H1 (cell line): ENCODE data around the gene SLC13A3. TPM values are rescaled to one million over a fixed set of nuclear protein-coding genes. Genes with fewer than 3 reads are reported as not detected.
A peak's percentile ranks its signal among the peaks of the same experiment; 100 is the strongest.

Source experiments
- CTCF ChIA-PET: fragments of 300-600 bp; sonication (Branson Sonifier 250); formaldehyde crosslinking; loops from one replicate; lab custom pipeline; 2021; ENCODE audit not compliant: partially characterized antibody; lab: Charles Lee
- POLR2A ChIA-PET: fragments of 300-600 bp; sonication (Branson Sonifier 250); formaldehyde crosslinking; loops from one replicate; lab custom pipeline; 2021; ENCODE audit warnings: inconsistent platforms; ENCODE audit not compliant: partially characterized antibody; lab: Charles Lee
- DNase-seq, 2 experiments: peaks; one replicate each; pipeline versions ENCODE4 v3.0.0 to v3.0.0-alpha.2; 2010 to 2022; ENCODE audit warnings: low spot score in 2 of 2, low read depth in 1 of 2, mixed read lengths in 1 of 2
- FAIRE-seq: peaks from 2 replicates; lab custom pipeline; 2011; peaks lifted over from hg19 to GRCh38; lab: Jason Lieb, UNC
- H2AFZ ChIP-seq: 2 replicates; pipeline ENCODE4 v1.8.1; 2012; ENCODE audit warnings: low read length, inconsistent platforms
- H2AK5ac ChIP-seq: 2 replicates; pipeline ENCODE4 v1.6.1; 2013; ENCODE audit warnings: low read depth, low read length
- H2BK120ac ChIP-seq: replicated peaks from 2 replicates; pipeline ENCODE3; 2013; ENCODE audit warnings: low read depth, low read length, inconsistent platforms
- H2BK12ac ChIP-seq: 2 replicates; pipeline ENCODE4 v1.6.1; 2013; ENCODE audit warnings: low read depth, low read length
- H2BK15ac ChIP-seq: 2 replicates; pipeline ENCODE4 v1.6.1; 2013; ENCODE audit warnings: low read length
- H2BK20ac ChIP-seq: 2 replicates; pipeline ENCODE4 v1.6.1; 2013; ENCODE audit warnings: low read length
- H2BK5ac ChIP-seq: 2 replicates; pipeline ENCODE4 v1.6.1; 2013; ENCODE audit warnings: low read depth, low read length
- H3K14ac ChIP-seq: 2 replicates; pipeline ENCODE4 v1.6.1; 2013; ENCODE audit warnings: inconsistent platforms; ENCODE audit not compliant: insufficient read length
- H3K18ac ChIP-seq: 2 replicates; pipeline ENCODE4 v1.6.1; 2013; ENCODE audit warnings: low read length; ENCODE audit errors: extremely low read depth
- H3K23ac ChIP-seq: 2 replicates; pipeline ENCODE4 v1.6.1; 2013; ENCODE audit warnings: inconsistent platforms; ENCODE audit not compliant: insufficient read length
- H3K23me2 ChIP-seq: 2 replicates; pipeline ENCODE4 v1.6.1; 2013; ENCODE audit warnings: low read depth, low read length
- H3K27ac ChIP-seq: 2 replicates; pipeline ENCODE4 v1.6.1; 2011; ENCODE audit warnings: low read depth, low read length, inconsistent platforms
- H3K27me3 ChIP-seq, 4 experiments: replicated peaks in 1 of 4; 1 replicate in 1 of 4; 2 replicates in 3 of 4; pipeline versions ENCODE4 v1.6.1 to v1.8.1; 2011 to 2013; ENCODE audit warnings: low read length in 3 of 4, mild to moderate bottlenecking in 3 of 4, inconsistent platforms in 2 of 4, mixed read lengths in 2 of 4, moderate library complexity in 1 of 4; ENCODE audit not compliant: control insufficient read depth in 3 of 4, insufficient read depth in 3 of 4; ENCODE audit errors: extremely low read depth in 1 of 4
- H3K36me3 ChIP-seq, 4 experiments: 2 replicates each; pipeline versions ENCODE4 v1.6.1 to v1.8.1; 2011 to 2013; ENCODE audit warnings: mild to moderate bottlenecking in 4 of 4, low read length in 3 of 4, moderate library complexity in 2 of 4, control low read depth in 1 of 4, inconsistent platforms in 1 of 4; ENCODE audit not compliant: insufficient read depth in 4 of 4, control insufficient read depth in 2 of 4
- H3K4ac ChIP-seq: replicated peaks from 2 replicates; pipeline ENCODE3; 2013; ENCODE audit warnings: low read length, low read depth, mixed read lengths, inconsistent platforms; ENCODE audit not compliant: insufficient read length
- H3K4me1 ChIP-seq, 4 experiments: replicated peaks in 1 of 4; 1 replicate in 1 of 4; 2 replicates in 3 of 4; pipeline versions ENCODE4 v1.6.1 to v1.8.1; 2011 to 2013; ENCODE audit warnings: low read length in 3 of 4, inconsistent platforms in 2 of 4, mixed read lengths in 1 of 4; ENCODE audit not compliant: insufficient read depth in 4 of 4, control insufficient read depth in 3 of 4
- H3K4me2 ChIP-seq, 2 experiments: 2 replicates each; pipeline versions ENCODE4 v1.6.1 to v1.8.1; 2011 to 2013; ENCODE audit warnings: low read depth in 2 of 2, low read length in 2 of 2, control low read depth in 1 of 2, inconsistent platforms in 1 of 2, mild to moderate bottlenecking in 1 of 2; ENCODE audit not compliant: insufficient read depth in 1 of 2
- H3K4me3 ChIP-seq, 4 experiments: fragments of 200-600, 300-600 bp in 1 of 4; sonication (generic), shearing (Covaris generic), sonication (Bioruptor Twin) in 1 of 4; 2 replicates each; pipeline versions ENCODE4 v1.5.1 to v1.8.1; 2011 to 2016; ENCODE audit warnings: low read length in 4 of 4, low read depth in 3 of 4, control low read depth in 2 of 4, inconsistent platforms in 2 of 4, mild to moderate bottlenecking in 2 of 4, mixed read lengths in 1 of 4, moderate library complexity in 1 of 4; ENCODE audit not compliant: insufficient read depth in 2 of 4; ENCODE audit errors: extremely low read depth in 1 of 4
- H3K56ac ChIP-seq: replicated peaks from 2 replicates; pipeline ENCODE3; 2013; ENCODE audit warnings: low read depth, mild to moderate bottlenecking, mixed read lengths, low read length, inconsistent platforms; ENCODE audit not compliant: insufficient read length
- H3K79me1 ChIP-seq: 2 replicates; pipeline ENCODE4 v1.6.1; 2013; ENCODE audit warnings: low read depth, low read length, control low read depth
- H3K79me2 ChIP-seq, 2 experiments: 2 replicates each; pipeline versions ENCODE4 v1.6.1 to v1.8.1; 2012 to 2013; ENCODE audit warnings: low read length in 2 of 2, mild to moderate bottlenecking in 2 of 2, inconsistent platforms in 1 of 2; ENCODE audit not compliant: insufficient read depth in 2 of 2, control insufficient read depth in 1 of 2
- H3K9ac ChIP-seq, 4 experiments: replicated peaks in 1 of 4; 1 replicate in 1 of 4; 2 replicates in 3 of 4; pipeline versions ENCODE4 v1.6.1 to v1.8.1; 2011 to 2013; ENCODE audit warnings: low read depth in 3 of 4, low read length in 3 of 4, control low read depth in 2 of 4, mild to moderate bottlenecking in 2 of 4, moderate library complexity in 2 of 4, inconsistent platforms in 1 of 4; ENCODE audit errors: extremely low read depth in 1 of 4
- H3K9me3 ChIP-seq, 2 experiments: 2 replicates each; pipeline versions ENCODE4 v1.6.1 to v1.8.1; 2012 to 2013; ENCODE audit warnings: mild to moderate bottlenecking in 2 of 2, moderate library complexity in 2 of 2, control low read depth in 1 of 2, inconsistent platforms in 1 of 2, low read depth in 1 of 2, low read length in 1 of 2, mixed read lengths in 1 of 2; ENCODE audit not compliant: insufficient read depth in 2 of 2
- H4K20me1 ChIP-seq, 2 experiments: replicated peaks in 1 of 2; 2 replicates each; pipeline versions ENCODE3 to v1.8.1; 2011 to 2013; ENCODE audit warnings: inconsistent platforms in 2 of 2, low read length in 2 of 2, mild to moderate bottlenecking in 1 of 2; ENCODE audit not compliant: insufficient read depth in 2 of 2, control insufficient read depth in 1 of 2
- H4K5ac ChIP-seq: 2 replicates; pipeline ENCODE4 v1.6.1; 2013; ENCODE audit warnings: low read length, low read depth, mixed read lengths, inconsistent platforms; ENCODE audit not compliant: insufficient read length
- H4K8ac ChIP-seq: 2 replicates; pipeline ENCODE4 v1.8.0; 2013; ENCODE audit warnings: mild to moderate bottlenecking, moderate library complexity, low read length, inconsistent platforms; ENCODE audit not compliant: insufficient read depth; ENCODE audit errors: extremely low read depth
- H4K91ac ChIP-seq: replicated peaks from 2 replicates; pipeline ENCODE3; 2013; ENCODE audit warnings: low read length, mixed read lengths, inconsistent platforms; ENCODE audit not compliant: insufficient read length
- CHD2 ChIP-seq: IDR thresholded peaks from 2 replicates; pipeline ENCODE4 v1.6.1; 2012; ENCODE audit warnings: low read length, improper control_type of control experiment
- HDAC2 ChIP-seq, 2 experiments: fragments of 300-600 bp in 1 of 2; sonication (generic) in 1 of 2; IDR thresholded peaks; 2 replicates each; pipeline ENCODE4 v1.6.1; 2011 to 2012; ENCODE audit warnings: low read depth in 2 of 2, low read length in 2 of 2, mild to moderate bottlenecking in 2 of 2, moderate library complexity in 2 of 2, borderline replicate concordance in 1 of 2, inconsistent platforms in 1 of 2
- POLR2AphosphoS5 ChIP-seq: IDR thresholded peaks from 2 replicates; pipeline ENCODE4 v1.6.1; 2011; ENCODE audit warnings: low read depth, low read length
- RNF2 ChIP-seq: fragments of 200-900, 300-1000 bp; sonication (generic); IDR thresholded peaks from 2 replicates; pipeline ENCODE4 v1.7.1; 2016; ENCODE audit warnings: borderline replicate concordance, low read depth, mild to moderate bottlenecking, antibody characterized with exemption, low read length; ENCODE audit not compliant: poor library complexity, severe bottlenecking; ENCODE audit errors: missing control alignments
- WGBS, 2 experiments: shearing (Covaris generic) in 1 of 2; methylation state at CpG; one replicate each; pipeline versions ENCODE4 v1.1.6 to v1.1.7; 2013 to 2015; ENCODE audit warnings: low lambda C conversion rate in 2 of 2, mixed read lengths in 2 of 2, inconsistent platforms in 1 of 2, low coverage in 1 of 2, missing lambda C conversion rate in 1 of 2; ENCODE audit not compliant: insufficient replicate concordance in 2 of 2, insufficient coverage in 1 of 2, insufficient read length in 1 of 2; ENCODE audit errors: extremely low coverage in 1 of 2, missing lambda C conversion rate in 1 of 2; 5-methylcytosine and 5-hydroxymethylcytosine counted together
- polyA plus RNA-seq, 7 experiments: library from polyadenylated mRNA; depleted of rRNA in 3 of 7; stranded (reverse) in 5 of 7; unstranded in 2 of 7; fragments of >200 nt in 5 of 7; fragments of 200-250 nt in 2 of 7; gene quantifications; 1 replicate in 5 of 7; 2 replicates in 1 of 7; 4 replicates in 1 of 7; pipeline versions ENCODE4 v1.2.1 to v1.2.3, GENCODE V29; 2011 to 2013; ENCODE audit warnings: missing spikeins in 2 of 7, mixed read lengths in 2 of 7
- total RNA-seq: library from RNA; stranded (reverse); fragmentation: NEBNext Ultra II Directional; extraction: Animal tissue kit (Norgen Biotek cat#: 25700); gene quantifications from 2 replicates; pipeline ENCODE4 v1.2.1, GENCODE V29; 2021
- TF ChIP-seq, protein P1 (sequence below): IDR thresholded peaks from 2 replicates; pipeline ENCODE4 v1.6.1; 2011; ENCODE audit warnings: low read depth, mild to moderate bottlenecking, low read length; ENCODE audit not compliant: insufficient read depth

SLC13A3 gene
- total and polyA plus RNA-seq, 2 of the 8 experiments (the other 6 are each of a cell fraction or from before 2014, with no cell fraction given) = 9.4 to 12.6 TPM

DNA sequence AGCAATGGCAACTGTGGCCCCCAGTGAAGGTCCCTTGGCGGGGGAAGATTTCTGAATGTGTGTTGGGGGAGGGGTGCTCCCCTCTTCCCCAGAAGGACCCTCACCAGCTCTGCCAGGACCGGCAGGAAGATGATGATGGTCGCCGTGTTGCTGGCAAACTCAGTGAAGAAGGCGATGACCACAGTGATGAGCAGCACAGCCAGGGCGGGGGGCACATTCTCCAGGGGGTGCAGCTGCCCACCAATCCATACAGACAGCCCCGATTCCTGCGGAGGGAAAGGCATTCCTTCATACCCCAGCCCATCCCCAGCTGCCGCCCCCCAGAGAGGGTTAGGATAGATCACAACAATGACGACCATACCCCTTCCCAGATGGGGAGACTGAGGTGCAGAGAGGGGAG, 85.1 kb downstream of the SLC13A3 start:
- no peak overlapping the region for H2BK120ac ChIP-seq
- H3K79me2 ChIP-seq = no peaks in the 10 kb centered on the region
- DNase-seq (no peak), FAIRE-seq (no peak)
- no peak overlapping the region for H3K14ac ChIP-seq
- no peak overlapping the region for H3K4me3 ChIP-seq
- no peak overlapping the region for H4K91ac ChIP-seq
- no peak overlapping the region for H2AK5ac ChIP-seq
- no peak overlapping the region for H2BK20ac ChIP-seq
- H3K23ac ChIP-seq = no peak overlapping the region
- H3K4ac ChIP-seq = no peak overlapping the region
- ChIA-PET POLR2A (no interaction called here), CTCF (interaction anchor here (1.3 to 2.4 kb wide), 4 partner anchors 11 to 117 kb away, joined by 4 to 14 read pairs (median 6); partner anchors contain the start of gene OCSTAMP)
- no peak overlapping the region for H3K27ac ChIP-seq
- no peaks in the 10 kb centered on the region for H3K36me3 ChIP-seq
- H3K4me2 ChIP-seq = no peak overlapping the region
- H3K23me2 ChIP-seq = peaks cover 2% of the 10 kb centered on the region; the same call in 1 of the 2 replicates
- H3K9ac ChIP-seq = no peak overlapping the region
- no peak overlapping the region for H4K5ac ChIP-seq
- H2BK15ac ChIP-seq = no peak overlapping the region
- H2AFZ ChIP-seq = no peak overlapping the region
- H4K8ac ChIP-seq = peak overlapping the region; percentile 81
- H2BK12ac ChIP-seq = no peak overlapping the region
- no peaks in the 10 kb centered on the region for H3K27me3 ChIP-seq
- no peaks in the 10 kb centered on the region for H4K20me1 ChIP-seq
- no peaks in the 10 kb centered on the region for H3K79me1 ChIP-seq
- H3K56ac ChIP-seq = no peak overlapping the region
- no peak overlapping the region for H3K18ac ChIP-seq
- H3K9me3 ChIP-seq = no peaks in the 10 kb centered on the region
- no peak overlapping the region for H2BK5ac ChIP-seq
- H3K4me1 ChIP-seq = peaks cover 8 to 17% (median 13%) of the 10 kb centered on the region in 4 experiments
- WGBS, 2 experiments = 93% methylated on average over 10 of the region's 10 CpGs; no CpG with 5 or more reads in 1 of the 2 experiments
- no peak for TF ChIP-seq HDAC2 (IDR thresholded peaks at IDR 0.05; ENCODE audit: borderline replicate concordance in 1 of 2, low read depth in 2 of 2, low read length in 2 of 2)
- TF ChIP-seq CHD2 = no peak
- TF ChIP-seq, protein P1, sequence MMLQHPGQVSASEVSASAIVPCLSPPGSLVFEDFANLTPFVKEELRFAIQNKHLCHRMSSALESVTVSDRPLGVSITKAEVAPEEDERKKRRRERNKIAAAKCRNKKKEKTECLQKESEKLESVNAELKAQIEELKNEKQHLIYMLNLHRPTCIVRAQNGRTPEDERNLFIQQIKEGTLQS = no peak
- no peak for TF ChIP-seq POLR2AphosphoS5
- TF ChIP-seq RNF2 = no peak
